ENCODE measurements around the gene RNF146. TPM values are rescaled to one million over a fixed set of nuclear protein-coding genes. Genes with fewer than 3 reads are reported as not detected.

The RNF146 gene
- total and polyA plus RNA-seq, 9 of the 15 experiments (the other 6 are each of a cell fraction or from before 2014, with no cell fraction given) = 8.4 to 30.5 (median 17.5) TPM

GRCh38 chr6:127267646-127268625, 1.3 kb downstream of the RNF146 start (continued):
- TF ChIP-seq KLF6 (CRISPR knock-in tag; IDR thresholded peaks at IDR 0.05; ENCODE audit: borderline replicate concordance) = no peak
- TF ChIP-seq BHLHE40 (IDR thresholded peaks at IDR 0.05; ENCODE audit: low read length) = 0 out of 2 replicates have a peak, but pooled peaks have one; percentile 18

- Histone ChIP-seq H3K9ac (ENCODE audit: insufficient read depth in 1 of 2, low read depth in 2 of 2, low read length in 2 of 2) (no peak overlapping the region), H3K27me3 (ENCODE audit: control insufficient read depth in 2 of 2, insufficient read depth in 2 of 2, low read length in 2 of 2) (no peaks in the 10 kb centered on the region), H2AFZ (ENCODE audit: low read depth, low read length) (no peak overlapping the region), H3K9me3 (replicated peaks; ENCODE audit: control insufficient read depth, insufficient read depth, low read depth, low read length) (no peaks in the 10 kb centered on the region), H3K4me2 (ENCODE audit: insufficient read depth, low read length) (no peak overlapping the region), H4K20me1 (replicated peaks; ENCODE audit: control insufficient read depth, insufficient read depth, low read length) (peaks cover 3% of the 10 kb centered on the region), H3K36me3 (ENCODE audit: control insufficient read depth, insufficient read depth, low read length) (no peaks in the 10 kb centered on the region), H3K79me2 (ENCODE audit: control insufficient read depth, insufficient read depth, low read length) (peaks cover 86% of the 10 kb centered on the region), H3K4me3 (no peak overlapping the region), H3K4me1 (replicated peaks in 1 of 2; ENCODE audit: control insufficient read depth in 2 of 2, insufficient read depth in 2 of 2, low read length in 2 of 2) (peaks cover 4 to 18% of the 10 kb centered on the region in 2 experiments; a peak in 4 of 5 replicates), H3K9me1 (ENCODE audit: control insufficient read depth, insufficient read depth, low read length) (no peaks in the 10 kb centered on the region), H3K27ac (ENCODE audit: extremely low read depth, low read depth, low read length) (no peak overlapping the region)
- no peak for TF ChIP-seq CTBP1 (IDR thresholded peaks at IDR 0.05; ENCODE audit: borderline replicate concordance)
- no peak for TF ChIP-seq E2F6 (IDR thresholded peaks at IDR 0.05; ENCODE audit: borderline replicate concordance in 1 of 2, extremely low read depth in 1 of 2, insufficient read depth in 1 of 2, insufficient read length in 1 of 2, low read depth in 1 of 2, low read length in 1 of 2, poor library complexity in 1 of 2, severe bottlenecking in 1 of 2)
- no peak for TF ChIP-seq SREBF1 (IDR thresholded peaks at IDR 0.05; ENCODE audit: borderline replicate concordance, low read depth, low read length)
- TF ChIP-seq ZC3H4 (CRISPR knock-in tag; IDR thresholded peaks at IDR 0.05; ENCODE audit: borderline replicate concordance) = no peak
- no peak for TF ChIP-seq ZNF444 (CRISPR knock-in tag; IDR thresholded peaks at IDR 0.05)
- no peak for TF ChIP-seq ZNF12 (CRISPR knock-in tag; IDR thresholded peaks at IDR 0.05)
- TF ChIP-seq RBM15 (IDR thresholded peaks at IDR 0.05; ENCODE audit: insufficient read depth, low read length) = no peak
- TF ChIP-seq ATF3 (IDR thresholded peaks at IDR 0.05) = no peak
- TF ChIP-seq ATF3 (CRISPR knock-in tag; conservative IDR thresholded peaks at IDR 0.05) = no peak
- no peak for TF ChIP-seq POLR2H (tag; IDR thresholded peaks at IDR 0.05; ENCODE audit: low read depth)
- no peak for TF ChIP-seq ZNF408 (CRISPR knock-in tag; IDR thresholded peaks at IDR 0.05; ENCODE audit: low read depth)
- no peak for TF ChIP-seq NFRKB (IDR thresholded peaks at IDR 0.05; ENCODE audit: low read depth)
- TF ChIP-seq ZBTB1 (CRISPR knock-in tag; IDR thresholded peaks at IDR 0.05; ENCODE audit: borderline replicate concordance, low read depth) = no peak
- no peak for TF ChIP-seq ZEB2 (IDR thresholded peaks at IDR 0.05)
- TF ChIP-seq TBP (optimal IDR thresholded peaks at IDR 0.05; ENCODE audit: low read depth, low read length) = no peak
- no peak for TF ChIP-seq GTF2B (IDR thresholded peaks at IDR 0.05; ENCODE audit: extremely low read depth, insufficient read length)
- 95% methylated on average over 3 of the region's 3 CpGs for WGBS (ENCODE audit: insufficient coverage, low coverage, missing lambda C conversion rate)
- no peak for ATAC-seq
- in situ Hi-C loops (cut with MboI) = loop anchor here (10.0 kb wide), 1 partner anchor 1488 kb away; no protein-coding TSS in a partner anchor
- no peak for FAIRE-seq
- POLR2A ChIA-PET = no interaction called here
- CTCF ChIA-PET (ENCODE audit: low intra/inter-chr PET ratio) = no interaction called here
- intact Hi-C loops (cut with micrococcal nuclease) = no loop called here
- DNase-seq (ENCODE audit: extremely low read depth in 1 of 4, low spot score in 3 of 4) = no peak
- BruUV-seq (replicated peaks) = no TSS peak
Measured at GRCh38 chr6:127272576-127272975, 5.9 kb downstream of the RNF146 start.
